Stimulated activated CD4-positive, alpha-beta T cell treated with anti-CD3 and anti-CD28 coated beads, Interleukin-4, amount 100 ng/mL, for 48 hours (primary cell): ENCODE measurements around the gene INPP5D.

Source experiments
- DNase-seq, 2 donors: peaks; one replicate each; pipeline ENCODE4 v3.0.0-alpha.2; 2020; ENCODE audit warnings: low read depth in 2 of 2

Gene INPP5D

GRCh38 chr2:233075141-233075965 is 15.2 kb downstream of the INPP5D start:
- DNase-seq, result no peak

DNA sequence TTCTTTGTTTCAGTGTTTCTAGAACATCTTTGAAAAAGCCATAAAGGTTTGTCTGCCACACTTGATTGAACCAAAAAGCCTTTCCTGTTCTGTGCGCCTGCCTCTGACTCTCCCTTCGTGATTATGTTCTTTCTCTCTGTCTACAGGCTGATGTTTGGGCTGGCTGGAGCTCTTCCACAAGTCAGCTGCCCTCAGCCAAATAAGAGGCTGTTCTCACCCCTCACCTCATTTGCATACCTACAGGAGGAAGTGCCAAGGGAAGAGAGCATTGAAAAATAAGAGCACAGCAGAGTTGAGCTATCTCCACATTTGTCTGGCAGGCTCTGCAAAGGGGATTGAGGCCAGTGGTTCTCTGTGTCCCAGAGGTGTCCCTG is 15.8 kb downstream of the INPP5D start:
- no peak for DNase-seq

GRCh38 chr2:233076749-233077148 is 16.6 kb downstream of the INPP5D start:
- no peak for DNase-seq

- no peak for DNase-seq
Measured at GRCh38 chr2:233079473-233079877, 19.3 kb downstream of the INPP5D start.

DNA sequence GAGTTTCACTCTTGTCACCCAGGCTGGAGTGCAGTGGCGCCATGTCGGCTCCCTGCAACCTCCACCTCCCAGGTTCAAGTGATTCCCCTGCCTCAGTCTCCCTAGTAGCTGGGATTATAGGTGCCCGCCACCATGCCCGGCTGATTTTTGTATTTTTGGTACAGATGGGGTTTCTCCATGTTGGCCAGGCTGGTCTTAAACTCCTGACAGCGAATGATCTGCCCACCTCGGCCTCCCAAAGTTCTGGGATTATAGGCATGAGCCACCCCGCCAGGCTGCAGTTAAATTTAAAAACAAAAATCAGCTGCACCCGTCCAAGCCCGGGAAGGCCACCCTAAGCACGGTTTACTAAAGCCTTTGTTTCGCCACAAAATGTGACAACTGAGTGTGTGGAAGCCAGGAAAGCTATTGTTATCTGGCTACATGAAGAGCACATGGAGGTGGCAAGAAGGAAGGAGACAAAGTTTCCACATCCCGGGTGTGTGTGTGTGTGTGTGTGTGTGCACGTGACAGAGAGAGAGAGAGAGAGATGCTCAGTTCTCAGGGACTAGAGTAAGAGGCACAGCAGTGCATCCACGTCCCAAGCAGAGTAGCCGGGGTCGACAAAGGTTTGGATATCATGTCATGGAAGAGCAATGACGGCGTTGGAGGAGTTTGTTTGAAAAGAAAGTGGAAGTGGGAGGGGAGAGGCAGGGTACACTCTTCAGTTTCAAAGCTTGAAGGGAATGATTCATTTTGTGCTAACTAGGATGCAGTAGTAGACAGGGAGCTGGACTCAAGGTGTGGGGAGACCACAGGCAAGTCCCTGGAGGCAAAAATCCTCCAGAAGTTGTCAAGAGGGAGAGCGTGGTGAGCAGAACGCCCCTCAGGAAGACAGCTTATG is 20.1 kb downstream of the INPP5D start:
- no peak for DNase-seq

DNA sequence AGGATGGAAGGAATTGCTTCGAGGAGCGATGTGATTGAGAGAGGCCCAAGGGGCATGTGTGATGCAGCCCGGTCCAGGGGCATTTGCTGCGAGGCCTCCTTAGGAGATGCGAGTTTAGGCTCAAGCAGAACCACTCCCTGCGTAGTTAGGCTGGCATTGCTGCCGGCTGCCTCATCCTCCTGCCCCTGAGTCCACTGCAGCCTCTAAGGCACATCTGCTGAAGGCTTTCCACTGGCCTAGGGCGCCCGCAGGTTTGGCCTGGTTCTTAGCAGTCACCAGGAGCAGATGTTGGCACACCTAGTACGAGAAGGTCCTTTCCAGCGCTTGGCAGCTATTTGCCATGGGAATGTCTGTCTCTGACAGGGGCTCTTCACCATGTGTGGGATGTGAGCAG is 20.7 kb downstream of the INPP5D start:
- no peak for DNase-seq

- DNase-seq, result no peak
Measured at GRCh38 chr2:233081232-233081730, 21.1 kb downstream of the INPP5D start.

- no peak for DNase-seq
Measured at GRCh38 chr2:233081731-233082221, 21.6 kb downstream of the INPP5D start.

- no peak for DNase-seq
Measured at GRCh38 chr2:233082222-233082930, 22.2 kb downstream of the INPP5D start.

- DNase-seq, result no peak
Measured at GRCh38 chr2:233082931-233083755, 23.0 kb downstream of the INPP5D start.

DNA sequence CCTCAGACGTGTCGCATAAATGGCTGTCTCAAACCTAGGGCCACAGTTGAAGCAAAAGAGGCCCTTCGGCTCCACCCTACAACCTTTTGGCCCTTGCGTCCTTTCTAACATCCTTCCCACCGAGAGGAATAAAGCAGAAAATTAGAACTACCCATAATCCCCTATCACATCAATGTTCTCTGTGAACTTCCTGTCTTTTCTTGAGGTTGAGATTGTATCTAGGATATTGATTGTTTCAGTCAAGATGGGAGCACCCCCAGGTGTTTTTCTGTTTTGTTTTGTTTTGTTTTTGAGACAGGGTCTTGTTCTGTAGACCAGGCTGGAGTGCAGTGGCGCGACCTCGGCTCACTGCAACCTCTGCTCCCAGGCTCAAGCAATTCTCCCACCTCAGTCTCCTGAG is 23.6 kb downstream of the INPP5D start:
- no peak for DNase-seq

DNA sequence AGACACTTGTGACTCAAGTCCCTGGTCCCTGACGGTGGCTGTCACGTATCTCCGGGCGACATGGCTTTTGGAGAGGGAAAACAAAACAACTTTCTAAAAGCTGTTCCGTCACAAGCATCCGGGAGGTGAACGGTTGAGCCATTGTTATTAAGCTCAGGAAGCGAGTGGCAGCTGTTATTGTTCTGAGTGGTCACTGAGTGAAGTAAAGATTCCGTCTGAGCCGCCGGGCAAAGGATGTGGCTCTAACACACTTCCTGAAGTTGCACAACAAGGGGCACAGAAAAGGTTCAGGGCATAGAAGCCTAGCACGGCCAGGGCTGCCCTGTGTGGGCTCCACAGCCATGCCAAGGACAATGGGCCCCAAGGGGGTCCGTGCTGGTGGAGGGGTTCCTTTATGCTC is 24.3 kb downstream of the INPP5D start:
- no peak for DNase-seq

DNA sequence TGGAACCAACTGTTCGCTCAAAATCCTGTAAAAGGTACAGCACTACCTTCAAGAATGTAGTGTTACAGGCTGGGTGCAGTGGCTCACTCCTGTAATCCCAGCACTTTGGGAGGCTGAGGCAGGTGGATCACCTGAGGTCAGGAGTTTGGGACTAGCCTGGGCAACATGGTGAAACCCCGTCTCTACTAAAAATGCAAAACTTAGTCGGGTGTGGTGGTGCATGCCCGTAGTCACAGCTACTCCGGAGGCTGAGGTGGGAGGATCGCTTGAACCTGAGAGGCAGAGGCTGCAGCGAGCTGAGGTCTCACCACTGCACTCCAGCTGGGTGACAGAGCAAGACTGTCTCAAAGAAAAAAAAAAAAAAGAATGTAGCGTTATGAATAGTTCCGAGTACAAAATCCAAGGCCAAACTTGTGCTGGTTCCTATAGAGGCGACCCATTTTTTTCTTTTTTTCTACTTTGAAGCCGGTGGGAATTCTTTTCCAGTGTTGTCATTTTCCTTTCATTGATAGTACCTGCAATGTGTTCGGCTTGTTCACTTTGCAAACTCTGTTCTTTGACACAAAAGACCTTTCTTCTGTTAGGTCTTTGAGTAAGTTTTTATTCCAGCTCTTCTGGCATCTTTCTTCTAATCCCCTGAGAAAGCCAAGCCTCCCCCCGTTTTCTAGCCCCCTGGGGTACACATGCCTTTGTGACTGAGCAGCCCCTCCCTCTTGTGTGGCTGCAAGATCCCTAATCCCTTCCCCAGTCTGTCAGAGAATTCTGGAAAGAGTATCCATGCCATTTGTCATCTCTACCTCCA is 25.1 kb downstream of the INPP5D start:
- DNase-seq, result no peak

GRCh38 chr2:233085839-233086150 is 25.7 kb downstream of the INPP5D start:
- DNase-seq, result no peak

- no peak for DNase-seq
Measured at GRCh38 chr2:233087713-233088112, 27.6 kb downstream of the INPP5D start.

GRCh38 chr2:233088972-233089345 is 28.8 kb downstream of the INPP5D start:
- no peak for DNase-seq

GRCh38 chr2:233089851-233090250 is 29.7 kb downstream of the INPP5D start:
- no peak for DNase-seq

- no peak for DNase-seq
Measured at GRCh38 chr2:233090879-233091278, 30.7 kb downstream of the INPP5D start.

GRCh38 chr2:233091595-233092375 is 31.6 kb downstream of the INPP5D start:
- DNase-seq, result no peak
